ENCODE measurements around the gene CGN. TPM values are rescaled to one million over a fixed set of nuclear protein-coding genes. Genes with fewer than 3 reads are reported as not detected.

The CGN gene
- 0.09 and 1.1 TPM in 2 replicates for total RNA-seq (ENCODE audit: low replicate concordance)

GRCh38 chr1:151510957-151511635, at the start of gene CGN:
CGN (plus strand) TSS chr1:151511387; CDS start chr1:151518520, 7,133 bp downstream.
- TF ChIP-seq CTCF (IDR thresholded peaks at IDR 0.05; ENCODE audit: insufficient read depth, low read length) = no peak
- DNase-seq (ENCODE audit: low read depth) = peak; percentile 47
- H3K4me3 ChIP-seq (ENCODE audit: low read depth, low read length) = peak within 1 kb of the TSS; percentile 64

DNA sequence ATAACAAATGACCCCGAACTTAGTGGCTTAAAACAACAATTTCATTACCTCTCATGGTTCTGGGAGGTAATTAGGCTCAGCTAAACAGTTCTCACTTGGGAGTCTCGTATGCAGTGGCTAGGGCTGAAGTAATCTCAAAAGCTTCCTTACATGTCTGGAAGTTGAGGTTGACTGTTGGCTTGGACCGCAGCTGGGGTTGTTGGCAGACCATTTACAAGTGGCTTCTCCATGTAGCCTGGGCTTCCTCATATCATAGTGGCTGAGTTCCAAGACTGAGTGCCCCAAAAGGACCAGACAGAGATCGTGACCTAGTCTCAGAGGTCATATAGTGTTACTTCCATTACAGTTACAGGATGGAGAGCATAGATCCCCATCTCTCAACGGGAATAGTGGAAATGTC, 49.5 kb upstream of the CGN start:
- H3K4me3 ChIP-seq (ENCODE audit: low read depth, low read length) = no peak overlapping the region
- DNase-seq (ENCODE audit: low read depth) = no peak
- TF ChIP-seq CTCF (IDR thresholded peaks at IDR 0.05; ENCODE audit: insufficient read depth, low read length) = no peak

DNA sequence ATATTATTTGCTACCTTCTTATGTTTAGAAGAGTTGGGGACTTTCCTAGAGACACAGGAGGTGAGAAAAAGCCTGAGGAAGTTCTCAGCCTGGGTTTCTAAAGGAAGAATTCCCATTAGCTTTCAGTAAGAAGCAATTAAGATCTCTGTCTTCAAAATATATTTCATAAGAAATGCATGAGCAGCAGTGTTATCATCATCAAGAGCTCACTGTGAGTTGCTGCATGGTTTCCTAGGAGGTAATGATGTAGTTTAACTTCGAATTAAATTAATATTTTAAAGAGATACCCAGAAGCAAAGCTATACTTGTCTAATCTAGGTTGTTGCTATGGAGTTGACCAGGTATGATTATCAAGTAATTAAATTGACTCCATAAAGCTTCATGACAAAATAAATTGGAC, 46.2 kb upstream of the CGN start:
- no peak for DNase-seq (ENCODE audit: low read depth)
- no peak for TF ChIP-seq CTCF (IDR thresholded peaks at IDR 0.05; ENCODE audit: insufficient read depth, low read length)
- H3K4me3 ChIP-seq (ENCODE audit: low read depth, low read length) = no peak overlapping the region

- peak; percentile 63 for DNase-seq (ENCODE audit: low read depth)
- peak overlapping the region; percentile 58 for H3K4me3 ChIP-seq (ENCODE audit: low read depth, low read length)
- no peak for TF ChIP-seq CTCF (IDR thresholded peaks at IDR 0.05; ENCODE audit: insufficient read depth, low read length)
These were observed 38.1 kb upstream of the CGN start for GRCh38 chr1:151472856-151473731.

- H3K4me3 ChIP-seq (ENCODE audit: low read depth, low read length) = no peak overlapping the region
- no peak for DNase-seq (ENCODE audit: low read depth)
- no peak for TF ChIP-seq CTCF (IDR thresholded peaks at IDR 0.05; ENCODE audit: insufficient read depth, low read length)
These were observed 36.4 kb upstream of the CGN start for GRCh38 chr1:151474745-151475144.

- TF ChIP-seq CTCF (IDR thresholded peaks at IDR 0.05; ENCODE audit: insufficient read depth, low read length) = no peak
- no peak overlapping the region for H3K4me3 ChIP-seq (ENCODE audit: low read depth, low read length)
- no peak for DNase-seq (ENCODE audit: low read depth)
These were observed 36.0 kb upstream of the CGN start for GRCh38 chr1:151475175-151475574.

Data from fibroblast of the aortic adventitia (primary cell).